Cardiac septum (tissue), 1 donor: Measurements from ENCODE around the gene IPO4. TPM values are rescaled to one million over a fixed set of nuclear protein-coding genes. Genes with fewer than 3 reads are reported as not detected.
A peak's percentile ranks its signal among the peaks of the same experiment; 100 is the strongest.

ENCODE experiments used
- DNase-seq: peaks from one replicate; pipeline ENCODE4 v3.0.0-alpha.2; 2020; ENCODE audit warnings: low spot score
- intact Hi-C: fragments of 100-400 bp; cut with DNase I; formaldehyde crosslinking; loops from one replicate; pipeline ENCODE4 v1.14.0; 2022
- total RNA-seq: library from RNA; stranded (reverse); fragmentation: NEBNext Ultra II Directional; extraction: Animal tissue kit (Norgen Biotek cat#: 25700); gene quantifications from one replicate; pipeline ENCODE4 v1.2.1, GENCODE V29; 2021
- donor health status: DM: no; HTN: no; CAD: no.

IPO4 gene
- total RNA-seq, 1 donor from 2014 or later, result 15.7 TPM

DNA sequence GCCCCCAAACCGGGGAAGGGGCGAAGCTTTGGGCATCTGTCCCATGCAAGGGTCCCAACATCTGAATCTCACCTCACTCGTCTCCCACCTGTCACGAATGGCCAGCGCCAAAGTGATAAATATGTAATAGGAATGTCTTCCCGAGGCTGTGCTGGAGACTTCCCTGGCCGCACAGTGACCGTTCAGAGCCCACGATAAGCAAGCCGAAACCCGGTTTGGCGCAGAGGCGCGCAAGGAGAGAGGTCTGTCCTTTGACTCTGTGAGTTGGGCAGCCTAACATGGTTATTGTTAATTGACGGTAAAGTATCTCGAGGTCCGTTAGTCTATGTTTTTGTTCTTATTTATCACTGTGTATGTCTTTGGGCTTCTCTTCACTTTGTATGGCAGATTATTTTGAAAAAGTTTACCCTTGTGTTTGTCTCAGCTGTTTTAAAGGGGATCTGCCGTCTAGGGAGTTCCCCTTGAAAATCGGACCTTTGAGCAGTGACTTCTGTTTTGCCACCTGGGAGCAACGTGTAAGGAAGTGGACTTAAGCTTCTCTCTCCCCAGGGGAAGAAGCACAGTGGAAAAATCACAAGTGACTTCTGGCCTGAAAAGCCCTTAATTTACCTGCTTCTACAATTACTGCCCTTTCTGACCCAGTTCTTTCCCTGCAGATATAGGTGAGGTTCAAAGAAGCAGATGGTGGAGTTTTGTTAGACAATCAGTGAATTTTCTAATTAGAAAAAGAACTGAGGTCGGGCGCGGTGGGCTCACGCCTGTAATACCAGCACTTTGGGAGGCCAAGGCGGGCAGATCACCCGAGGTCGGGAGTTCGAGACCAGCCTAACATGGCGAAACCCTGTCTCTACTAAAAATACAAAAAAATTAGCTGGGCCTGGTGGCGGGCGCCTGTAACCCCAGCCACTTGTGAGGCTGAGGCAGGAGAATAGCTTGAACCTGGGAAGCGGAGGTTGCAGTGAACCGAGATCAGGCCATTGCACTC, 7.7 kb upstream of the IPO4 start:
- DNase-seq, result no peak
- intact Hi-C loops, result loop anchor here (5.0 kb wide), 1 partner anchor 54 kb away; the partner anchor contains the start of gene EMC9

DNA sequence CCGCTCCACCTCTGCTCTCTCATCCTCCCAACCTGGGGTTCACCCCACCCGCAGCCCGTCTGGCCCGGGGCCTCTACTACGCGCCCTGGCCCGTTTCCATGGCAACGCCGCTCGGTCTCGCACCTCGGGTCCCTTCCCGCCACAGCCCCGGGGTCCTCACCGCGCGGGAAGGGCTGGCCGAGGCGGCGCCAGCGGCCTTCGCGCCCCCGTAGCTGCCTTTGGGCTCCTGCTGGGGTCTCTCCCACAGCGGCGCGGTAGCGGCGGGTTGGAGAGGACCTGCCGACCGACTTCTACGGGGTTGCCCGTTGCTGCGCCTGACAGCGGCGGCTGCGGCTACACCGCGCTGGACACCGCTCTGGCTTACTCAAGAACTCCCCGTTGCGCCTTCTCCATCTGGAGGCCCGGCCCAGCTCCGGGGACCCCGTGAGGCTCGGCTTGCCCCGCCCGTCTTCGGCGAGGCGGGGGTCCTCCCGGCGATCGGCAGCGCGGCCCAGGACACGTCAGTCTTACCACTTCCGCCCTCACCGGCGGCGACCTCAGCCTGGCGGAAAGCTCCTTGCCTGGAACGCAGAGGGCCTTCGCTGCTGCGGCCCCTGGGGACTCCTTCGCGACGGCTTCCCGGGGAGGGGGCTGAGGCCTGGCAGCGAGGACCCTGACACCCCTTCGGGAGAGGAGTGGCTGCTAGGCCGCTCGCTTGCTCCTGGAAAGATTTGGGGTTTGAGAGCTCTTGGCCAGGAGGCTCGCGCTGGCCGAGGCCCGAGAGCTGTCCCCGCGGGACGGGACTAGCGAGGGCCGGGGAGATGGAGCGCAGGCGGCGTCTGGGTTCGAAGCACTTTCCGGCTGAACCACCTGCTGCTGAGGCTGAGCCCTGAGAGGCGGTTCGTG, 6.8 kb upstream of the IPO4 start, which contains the start of gene TM9SF1:
TM9SF1 (minus strand) TSS at position 256 of the 885 bp plus-strand sequence. CDS start 422 bp downstream, outside the sequence.
- peak; percentile 96 for DNase-seq
- intact Hi-C loops, result loop anchor here (2.0 to 5.0 kb wide), 2 partner anchors 17 to 53 kb away; partner anchors contain the start of genes CHMP4A and EMC9

GRCh38 chr14:24194873-24195185, 6.2 kb upstream of the IPO4 start:
- intact Hi-C loops, result loop anchor here (2.0 to 5.0 kb wide), 2 partner anchors 18 to 53 kb away; partner anchors contain the start of genes CHMP4A and EMC9
- DNase-seq, result no peak

- intact Hi-C loops, result loop anchor here (2.0 kb wide), 1 partner anchor 18 kb away; the partner anchor contains the start of gene CHMP4A
- DNase-seq, result no peak
Measured at GRCh38 chr14:24194186-24194872, 5.7 kb upstream of the IPO4 start.

DNA sequence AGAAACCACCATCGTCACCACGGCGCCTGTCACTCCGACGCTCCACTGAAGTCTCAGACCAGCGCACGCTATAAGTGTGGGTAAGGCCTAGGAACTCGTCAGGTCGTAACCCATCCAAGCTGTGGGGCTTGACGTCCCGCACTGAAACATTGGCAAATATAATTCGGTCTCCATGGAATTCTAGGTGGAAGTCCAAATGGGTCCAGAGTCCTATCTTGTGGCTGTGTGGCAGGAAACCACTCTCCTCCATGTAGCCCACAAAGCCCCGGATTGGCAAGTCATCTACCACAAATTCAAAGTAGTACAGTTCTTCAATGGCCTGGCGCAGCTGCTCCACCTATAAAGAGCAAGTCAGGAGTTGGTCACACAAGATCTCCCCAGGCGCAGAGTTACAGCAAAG, 4.3 kb upstream of the IPO4 start:
- DNase-seq, result no peak
- intact Hi-C loops, result no loop called here

DNA sequence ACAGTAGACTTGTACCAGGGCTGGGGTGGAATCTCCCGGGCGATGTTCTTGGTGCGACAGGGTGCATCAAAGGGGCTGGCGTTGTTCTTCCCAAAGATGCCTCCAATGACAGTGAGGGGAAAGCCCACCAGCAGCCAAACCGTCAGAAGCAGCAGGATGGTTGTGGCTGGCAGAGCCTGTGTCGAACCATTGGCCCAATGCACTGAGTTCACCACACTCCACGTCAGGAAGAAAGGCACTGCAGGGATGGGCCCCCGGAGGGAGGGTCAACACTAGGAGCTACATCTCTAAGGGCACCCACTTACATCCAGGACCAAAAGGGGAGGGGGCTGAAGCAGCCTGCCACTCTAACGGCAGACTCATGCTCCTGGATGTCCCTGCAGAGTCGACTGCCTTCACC, 1.8 kb upstream of the IPO4 start:
- intact Hi-C loops, result no loop called here
- DNase-seq, result no peak

GRCh38 chr14:24189460-24189859, 844 bp upstream of the IPO4 start:
- no peak for DNase-seq
- intact Hi-C loops, result no loop called here

GRCh38 chr14:24189059-24189375, 401 bp upstream of the IPO4 start:
- intact Hi-C loops, result no loop called here
- DNase-seq, result no peak

DNA sequence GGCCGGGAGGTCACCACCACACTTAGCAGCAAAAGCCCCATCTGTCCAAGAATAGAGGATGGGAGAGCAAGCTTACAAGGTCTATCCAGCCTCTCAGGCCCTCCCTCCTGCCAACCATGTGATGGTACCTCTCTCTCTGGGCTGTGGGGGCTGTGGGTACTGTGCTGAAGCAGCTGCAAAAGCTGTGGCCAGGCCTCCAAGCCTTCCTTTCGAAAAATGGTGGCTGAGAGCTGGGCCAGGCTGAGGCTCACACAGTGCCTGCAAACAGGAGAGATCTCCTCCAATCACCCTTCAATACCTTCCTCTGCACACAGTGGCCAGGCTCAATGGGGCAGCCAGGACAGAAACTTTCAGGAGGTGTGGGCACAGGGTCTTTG, 1.1 kb downstream of the IPO4 start:
- intact Hi-C loops, result no loop called here
- DNase-seq, result no peak

GRCh38 chr14:24186831-24187538, 1.6 kb downstream of the IPO4 start:
- intact Hi-C loops, result no loop called here
- no peak for DNase-seq

- intact Hi-C loops, result no loop called here
- DNase-seq, result no peak
Measured at GRCh38 chr14:24185741-24186140, 2.9 kb downstream of the IPO4 start.

GRCh38 chr14:24185026-24185425, 3.6 kb downstream of the IPO4 start:
- intact Hi-C loops, result no loop called here
- DNase-seq, result no peak

- DNase-seq, result no peak
- intact Hi-C loops, result no loop called here
Measured at GRCh38 chr14:24184104-24184970, 4.3 kb downstream of the IPO4 start.

- no peak for DNase-seq
- intact Hi-C loops, result no loop called here
Measured at GRCh38 chr14:24183014-24183481, 5.6 kb downstream of the IPO4 start.

GRCh38 chr14:24182110-24182882, 6.3 kb downstream of the IPO4 start:
- intact Hi-C loops, result no loop called here
- no peak for DNase-seq

DNA sequence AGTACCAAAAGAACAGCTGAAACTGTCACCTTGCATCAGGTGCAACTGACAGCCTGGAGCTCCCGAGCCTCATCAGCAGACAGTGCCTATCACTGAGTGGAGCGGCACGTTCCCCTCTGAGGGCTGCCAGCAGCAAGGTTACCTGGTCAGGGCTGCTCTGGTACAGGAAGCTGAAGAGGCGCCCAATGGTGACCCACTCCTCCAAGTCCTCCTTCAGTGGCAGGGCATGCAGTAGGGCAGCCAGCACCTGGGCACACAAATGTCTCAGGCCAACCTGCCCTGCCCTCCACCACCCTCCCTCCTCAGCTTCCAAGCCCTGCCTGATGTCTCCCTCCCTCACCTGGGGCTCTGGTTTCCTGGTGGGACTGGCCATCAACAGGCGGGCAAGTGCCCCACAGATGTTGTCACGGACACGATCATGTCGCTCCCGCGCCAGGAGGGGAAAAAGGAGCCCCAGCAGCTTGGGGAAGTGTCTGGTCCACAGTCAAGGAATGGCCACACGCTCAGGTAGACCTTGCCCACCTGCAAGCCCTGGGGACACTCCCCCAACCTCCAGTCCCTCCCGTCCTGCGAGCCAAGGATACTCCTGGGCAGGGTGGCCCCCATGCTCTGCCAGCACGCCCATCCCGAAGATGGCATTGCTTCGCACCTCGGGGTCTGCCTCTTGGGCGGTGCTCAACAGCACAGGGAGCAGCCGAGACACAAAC, 7.1 kb downstream of the IPO4 start:
- no peak for DNase-seq

More for the DNA sequence above, 7.1 kb downstream of the IPO4 start:
- intact Hi-C loops, result no loop called here
